T-helper 9 cell (primary cell): Measurements from ENCODE around the gene MKNK1.
A peak's percentile ranks its signal among the peaks of the same experiment; 100 is the strongest.

ENCODE experiments used
- DNase-seq: peaks from one replicate; pipeline ENCODE4 v3.0.0-alpha.2; 2020

MKNK1 gene

GRCh38 chr1:46618754-46619415 lies 14.8 kb upstream of the MKNK1 start:
- no peak for DNase-seq

- DNase-seq, result no peak
Observed at GRCh38 chr1:46617833-46618232, 13.8 kb upstream of the MKNK1 start.

DNA sequence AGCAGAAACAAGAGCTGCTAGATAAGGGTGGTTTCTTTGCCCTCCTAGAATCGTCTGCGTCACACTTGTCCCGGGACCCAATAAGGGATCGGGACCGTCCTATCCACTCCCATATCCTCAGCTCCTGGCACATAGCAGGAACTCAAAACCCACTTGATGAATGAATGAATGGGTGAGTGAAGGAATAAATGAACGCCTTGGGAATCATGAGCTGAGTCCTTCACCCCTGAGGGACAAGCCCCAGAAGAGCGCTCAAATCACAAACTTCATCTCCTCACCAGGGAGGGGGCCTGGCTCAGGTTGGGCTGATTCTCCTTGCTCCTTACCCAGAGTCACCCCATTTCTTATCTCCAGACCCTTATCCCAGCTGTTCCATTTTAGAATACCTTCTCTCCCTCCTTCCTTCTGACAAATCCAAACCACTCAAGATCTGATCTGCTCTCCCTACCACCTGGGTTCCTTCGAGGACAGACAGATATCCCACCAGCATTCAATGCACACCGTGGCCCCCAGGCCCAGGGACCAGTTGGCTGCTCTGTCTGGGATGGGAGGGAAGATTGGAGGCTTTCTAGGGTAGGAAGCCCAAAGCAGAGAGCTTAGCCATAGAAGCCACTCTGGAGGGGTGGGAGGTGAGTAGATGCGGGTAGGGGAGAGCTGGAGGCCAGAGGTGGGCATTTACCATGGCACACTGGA lies 13.2 kb upstream of the MKNK1 start:
- DNase-seq, result no peak

DNA sequence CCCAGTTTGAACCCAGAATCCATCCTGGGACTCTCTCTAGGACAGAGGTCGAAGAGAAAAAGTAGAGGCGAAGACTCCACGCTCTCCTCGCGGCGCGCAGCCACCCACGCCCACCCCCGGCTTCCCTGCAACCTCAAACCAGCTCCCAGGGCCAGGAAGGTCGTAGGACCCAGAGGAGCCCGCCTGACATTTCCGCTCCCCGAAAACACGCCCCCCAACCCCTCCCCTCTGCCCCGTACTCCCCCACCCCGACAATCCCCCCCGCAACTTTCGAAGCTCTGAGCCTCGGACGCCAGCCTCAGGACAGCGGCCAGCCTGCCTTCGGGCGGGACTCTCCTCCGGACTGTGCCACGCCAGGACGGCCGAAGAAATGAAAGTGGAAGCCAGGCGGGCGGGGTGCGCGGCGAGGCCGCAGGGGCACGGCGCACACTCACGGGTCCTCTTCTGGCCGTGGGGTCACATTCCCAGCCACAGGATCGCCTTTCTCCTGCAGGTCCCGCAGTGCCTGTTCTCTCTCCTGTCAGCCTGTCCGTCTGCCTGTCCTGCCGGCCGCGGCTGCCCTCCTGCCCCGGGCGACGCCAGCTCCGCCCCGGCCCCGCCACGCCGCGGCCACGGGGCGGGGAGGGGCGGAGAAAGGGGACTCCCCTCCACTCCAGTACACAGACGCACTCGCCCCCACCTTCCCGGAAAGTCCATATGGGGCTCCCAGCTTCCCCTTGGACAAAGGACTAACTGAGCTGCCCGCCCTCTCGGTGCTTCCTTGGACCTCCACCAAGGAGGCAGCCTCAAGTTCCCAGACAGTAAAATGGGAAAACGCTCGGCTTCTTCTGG lies 12.4 kb upstream of the MKNK1 start, which contains the start of gene MOB3C:
Gene MOB3C, minus strand, starts transcription at position 535 of the 831 bp plus-strand sequence. CDS start 3,490 bp downstream, outside the sequence.
- peak; percentile 59 for DNase-seq

DNA sequence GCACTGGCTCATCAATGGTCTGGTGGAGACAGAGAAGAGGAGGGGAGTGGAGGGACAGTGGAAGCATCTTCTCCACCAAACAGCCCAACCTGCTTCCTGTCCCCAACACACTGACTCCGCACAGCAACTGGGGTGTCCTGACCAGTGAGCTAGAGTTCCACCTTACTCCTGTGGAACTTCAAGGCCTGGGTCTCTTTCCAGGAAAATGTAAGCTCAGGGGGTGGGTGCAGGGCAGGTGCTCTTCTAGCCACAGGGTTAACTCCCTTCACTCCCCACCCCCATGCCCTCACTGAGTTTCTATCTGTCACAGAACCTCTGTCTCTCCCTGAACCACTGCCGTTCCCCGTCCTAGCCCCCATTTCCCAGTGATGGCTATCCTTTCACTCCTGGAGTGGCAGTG lies 11.7 kb upstream of the MKNK1 start:
- DNase-seq, result no peak

DNA sequence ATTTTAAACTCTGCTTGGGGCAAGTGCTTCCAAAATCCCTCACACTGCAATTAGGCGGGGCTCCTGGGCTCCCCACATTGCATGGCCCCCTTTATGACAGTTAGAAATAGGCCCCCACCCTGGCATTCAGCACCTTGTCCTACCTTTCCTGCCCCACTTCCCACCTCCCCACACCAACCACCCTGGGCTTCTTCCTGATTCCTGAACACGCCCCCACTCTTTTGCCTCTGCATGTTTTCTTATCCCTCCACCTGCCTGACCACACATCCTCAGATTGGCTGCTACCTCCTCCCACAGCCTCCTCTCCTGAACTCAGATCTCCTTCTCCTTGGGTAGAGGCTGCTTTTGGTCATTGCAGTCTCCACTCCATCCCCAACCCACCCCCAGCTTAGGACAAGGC lies 11.0 kb upstream of the MKNK1 start:
- DNase-seq, result no peak

DNA sequence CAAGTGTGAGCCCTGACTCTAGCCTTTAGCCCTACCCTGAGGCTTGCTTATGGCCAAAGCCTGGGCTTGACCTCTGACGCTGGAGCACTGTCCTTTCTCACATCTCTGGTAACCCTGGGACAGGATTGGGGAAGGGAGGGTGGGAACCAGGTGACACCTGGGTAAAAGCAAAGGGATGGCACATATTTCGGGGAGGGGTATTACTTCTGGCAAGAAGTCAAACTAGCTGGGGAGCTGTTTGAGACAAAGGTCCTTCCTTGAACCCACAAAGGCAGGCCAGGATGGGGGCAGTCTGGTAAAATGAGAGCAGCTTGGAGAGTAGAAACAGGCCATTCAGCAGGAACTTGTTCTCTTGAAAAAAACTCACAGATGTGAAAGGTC lies 10.5 kb upstream of the MKNK1 start:
- DNase-seq, result no peak

DNA sequence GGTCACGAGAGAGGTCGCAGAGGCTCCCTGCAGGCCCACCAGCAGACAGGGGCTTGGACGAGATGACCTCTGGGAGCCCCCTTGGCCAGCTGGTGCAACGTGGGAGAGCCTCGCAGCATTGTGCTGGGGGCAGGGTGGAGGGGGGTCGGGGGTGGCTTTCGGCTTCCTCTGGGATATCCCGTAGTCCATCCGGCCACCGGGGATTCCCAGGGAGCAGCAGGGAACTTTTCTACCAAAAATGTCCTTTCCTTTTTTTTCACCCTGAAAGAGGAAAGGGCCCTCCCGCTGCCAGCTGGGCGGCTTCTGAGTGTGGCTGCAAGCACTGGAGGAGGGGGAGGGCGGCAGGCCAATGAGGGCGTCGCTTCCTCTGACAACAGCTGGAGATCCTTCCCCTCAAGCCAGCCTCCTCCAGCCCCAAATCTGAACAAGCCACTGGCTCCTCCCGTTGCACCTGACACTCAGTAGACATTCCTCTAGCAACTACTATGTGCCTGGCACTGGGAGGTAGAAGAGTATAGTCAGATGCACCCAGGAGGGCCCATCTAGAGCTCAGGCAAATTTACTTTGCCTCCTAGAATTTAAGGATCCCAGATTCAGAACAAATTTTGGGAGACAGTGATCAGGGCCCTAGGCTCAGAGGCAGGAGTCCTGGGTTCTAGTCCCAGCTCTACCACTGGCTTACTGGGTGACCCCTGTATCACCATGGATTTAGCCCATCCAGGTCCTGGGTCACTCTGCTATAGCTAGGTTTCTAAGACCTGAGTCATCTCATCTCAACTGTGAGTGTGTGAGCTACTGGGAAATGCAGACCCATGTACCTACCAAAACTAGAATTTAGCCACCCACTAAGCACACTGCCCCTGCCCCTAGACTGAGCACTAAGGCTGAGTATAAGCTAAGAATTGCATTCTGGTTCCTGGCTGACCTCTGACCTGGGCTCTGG lies 9.9 kb upstream of the MKNK1 start:
- peak; percentile 19 for DNase-seq

GRCh38 chr1:46612937-46613660 lies 9.0 kb upstream of the MKNK1 start:
- no peak for DNase-seq

DNA sequence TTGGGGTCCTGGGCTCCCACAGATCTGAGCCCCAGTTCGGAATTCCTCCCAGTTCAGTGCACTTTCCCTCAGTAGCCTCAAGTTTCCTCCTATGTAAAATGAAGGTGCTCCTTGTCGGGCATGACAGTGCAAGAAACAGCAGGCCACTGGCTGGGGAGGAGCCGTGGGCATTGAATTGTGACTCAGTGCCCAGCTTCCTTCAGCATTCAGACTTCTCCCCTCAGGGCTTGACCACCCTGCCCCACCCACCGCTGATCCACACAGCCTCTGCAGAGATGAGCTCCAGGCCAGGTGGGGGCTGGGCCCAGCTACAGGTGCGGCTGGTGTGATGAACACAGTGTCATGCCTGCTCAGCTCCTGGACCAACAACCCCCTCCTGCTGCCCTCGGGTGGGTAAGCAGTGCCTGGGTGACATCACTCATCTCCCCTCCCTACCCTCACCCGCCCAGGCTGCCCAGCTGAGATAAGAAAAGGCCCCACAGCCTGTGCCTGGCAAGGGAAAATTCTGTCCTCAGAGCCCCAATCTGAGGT lies 7.7 kb upstream of the MKNK1 start:
- no peak for DNase-seq

GRCh38 chr1:46607345-46608130 lies 3.5 kb upstream of the MKNK1 start:
- DNase-seq, result no peak

DNA sequence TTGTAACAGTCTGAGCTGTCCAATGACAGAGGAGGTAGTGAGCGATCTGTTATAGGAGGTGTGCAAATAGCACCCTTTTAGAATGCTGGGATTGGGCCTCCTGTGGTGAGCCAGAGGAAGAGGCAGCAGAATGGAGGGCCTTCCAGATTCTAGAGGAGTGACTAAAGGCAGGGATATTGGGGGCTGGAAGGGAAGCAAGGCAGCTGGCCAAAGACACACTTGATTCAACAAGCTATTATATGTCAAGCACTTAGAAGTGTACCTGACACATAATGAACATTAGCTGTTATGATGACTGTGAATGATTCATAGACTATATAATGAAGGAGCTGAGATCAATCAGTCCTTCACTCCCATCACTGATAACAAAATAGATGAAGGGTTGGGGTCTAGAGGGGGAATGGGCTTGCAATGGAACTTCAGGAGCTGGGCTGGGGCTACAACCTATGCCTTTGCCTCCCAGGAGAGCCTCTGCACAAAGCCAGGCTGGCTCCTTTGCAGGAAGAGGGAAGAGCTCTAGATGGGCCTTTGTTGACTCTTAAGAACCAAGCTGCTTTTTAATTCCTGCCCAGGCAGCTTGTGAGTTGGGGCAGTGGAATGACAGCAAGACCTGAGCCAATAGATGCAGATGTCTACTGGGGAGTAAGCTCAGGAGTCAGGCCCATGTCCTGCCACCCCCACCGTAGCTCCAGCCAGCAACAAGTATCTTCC lies 2.3 kb upstream of the MKNK1 start:
- no peak for DNase-seq

DNA sequence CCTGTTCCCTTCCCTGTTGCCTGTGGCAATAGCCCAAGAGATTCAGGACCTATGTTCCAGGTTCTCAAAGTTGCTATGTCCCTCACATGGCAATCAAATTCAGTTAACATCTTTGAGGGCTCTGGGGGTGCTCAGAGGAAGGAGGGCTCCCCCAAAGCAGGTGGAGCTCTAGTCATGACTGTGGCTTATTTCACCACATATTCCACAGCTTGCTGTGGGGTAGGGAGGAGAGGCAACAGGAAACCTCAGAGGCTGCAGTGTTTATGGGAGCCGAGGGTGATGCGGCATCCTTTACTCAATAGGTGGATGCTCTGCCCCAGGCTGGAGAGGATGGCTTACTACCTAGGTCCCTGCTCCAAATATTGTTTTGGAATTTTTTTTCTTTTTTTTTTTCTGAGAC lies 1.2 kb upstream of the MKNK1 start:
- DNase-seq, result peak; percentile 18

GRCh38 chr1:46603481-46603857 lies 599 bp downstream of the MKNK1 start:
- DNase-seq, result no peak

DNA sequence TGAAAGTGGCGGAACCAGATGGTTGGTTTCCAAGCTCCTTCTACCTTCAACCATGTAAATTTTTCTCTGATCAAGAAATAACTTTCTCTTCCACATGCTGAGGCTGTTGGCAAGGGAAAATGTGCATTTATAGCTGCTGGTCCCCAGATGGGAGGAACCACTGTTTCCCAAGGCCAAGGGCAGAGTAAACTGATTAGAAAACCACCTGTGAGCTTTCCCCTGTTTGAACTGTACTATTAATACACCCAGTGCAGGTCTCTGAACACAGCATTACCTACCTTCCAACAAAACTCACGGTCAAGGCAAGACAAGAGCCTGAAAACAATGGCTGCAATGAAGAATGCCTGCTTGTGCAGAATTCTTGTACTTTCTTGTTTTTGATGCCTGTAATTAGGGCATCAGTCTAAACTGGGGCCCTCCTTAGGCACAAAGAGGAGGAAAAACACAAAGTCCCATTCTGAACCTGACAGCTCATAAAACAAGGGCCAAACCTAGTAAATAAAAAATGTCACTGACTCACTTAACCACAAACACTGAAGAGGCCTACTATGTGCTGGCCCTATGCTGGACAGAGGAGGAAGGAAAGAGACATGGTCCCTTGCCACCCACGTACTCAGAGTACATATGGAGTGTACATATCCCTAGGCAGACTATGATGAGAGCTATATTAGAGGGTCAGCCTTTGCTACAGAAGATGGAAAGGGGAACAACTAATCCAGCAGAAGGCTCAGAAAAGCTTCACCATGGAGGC lies 2.6 kb downstream of the MKNK1 start:
- DNase-seq, result no peak

DNA sequence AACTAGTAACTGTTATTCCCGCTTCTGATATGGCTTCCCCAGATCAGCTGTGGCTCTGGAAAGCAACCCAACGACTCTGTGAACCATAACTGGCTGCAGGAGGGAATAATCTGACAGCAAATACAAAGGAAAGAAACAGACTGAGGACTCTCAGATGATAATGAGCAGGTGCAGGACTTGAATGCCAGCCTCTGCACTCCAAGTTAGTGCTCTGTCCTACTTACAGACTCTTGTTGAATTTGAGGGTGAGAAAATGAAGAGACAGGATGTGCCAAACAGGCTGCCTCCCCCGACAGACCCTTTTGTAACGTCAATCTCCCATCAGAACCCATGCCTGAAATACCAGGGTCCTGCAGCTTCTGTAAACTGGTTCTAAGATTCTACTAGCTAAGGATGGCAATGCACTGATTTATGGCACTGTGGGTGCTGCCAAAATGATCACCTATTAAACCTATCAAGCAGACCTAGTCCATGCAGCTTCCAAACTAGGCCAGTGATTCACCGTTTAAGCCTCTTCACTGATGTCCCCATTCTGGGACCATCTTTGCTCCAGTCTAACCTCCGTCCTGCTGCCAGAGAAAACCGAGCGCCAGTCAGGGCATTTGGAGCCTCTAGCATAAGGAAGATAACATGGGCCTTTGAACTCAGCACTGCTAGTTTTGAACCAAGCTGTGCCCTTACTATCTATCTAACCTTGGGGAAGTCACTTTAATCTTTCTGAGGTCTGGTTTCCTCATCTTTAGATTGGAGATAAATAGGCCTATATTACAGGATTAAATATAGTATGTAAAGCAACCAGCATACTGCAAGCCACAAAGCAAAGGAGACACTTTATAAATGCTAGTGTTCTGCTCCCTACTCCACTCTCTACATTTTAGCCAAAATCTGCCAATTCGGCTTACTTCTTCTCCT lies 4.8 kb downstream of the MKNK1 start:
- DNase-seq, result no peak

DNA sequence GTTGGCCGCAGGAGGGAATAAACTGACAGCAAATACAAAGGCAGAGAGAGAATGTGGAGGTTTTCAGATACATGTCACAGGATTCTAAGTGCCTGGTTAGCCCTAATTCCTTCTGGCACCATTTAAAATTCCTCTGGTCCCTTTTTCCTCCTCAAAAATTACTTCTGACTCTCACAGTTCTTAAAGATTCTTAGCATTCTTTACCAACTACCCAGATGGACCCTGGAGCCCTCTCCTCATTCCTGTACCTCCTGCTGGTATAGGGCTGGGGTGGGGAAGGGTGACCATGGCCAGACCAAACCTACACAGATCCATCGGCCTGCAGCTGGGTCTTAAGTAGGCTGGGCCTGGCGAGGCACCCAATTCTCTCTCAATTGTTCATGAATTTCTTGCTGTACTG lies 7.2 kb downstream of the MKNK1 start:
- DNase-seq, result no peak

DNA sequence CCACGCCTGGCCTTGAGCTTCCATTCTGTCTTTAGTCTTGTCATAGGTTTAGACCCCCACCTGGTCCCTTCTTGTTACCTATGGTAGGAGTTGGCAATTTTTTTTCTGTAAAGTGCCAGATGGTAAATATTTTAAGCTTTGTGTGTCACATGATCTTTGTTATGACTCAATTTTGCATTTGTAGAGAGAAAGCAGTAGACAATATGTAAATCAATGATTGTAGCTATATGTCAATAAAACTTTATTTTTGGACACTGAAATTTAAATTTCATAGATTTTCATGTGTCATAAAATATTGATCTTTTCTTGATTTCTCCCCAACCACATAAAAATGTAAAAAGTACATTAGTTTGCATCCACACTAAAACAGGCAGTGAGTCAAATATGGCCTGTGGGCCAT lies 8.0 kb downstream of the MKNK1 start:
- no peak for DNase-seq
